DND-41 (cell line): ENCODE data around the gene SIRPA.

ENCODE experiments used
- CTCF ChIP-seq: IDR thresholded peaks from 2 replicates; pipeline ENCODE4 v1.5.1; 2012; ENCODE audit warnings: borderline replicate concordance, low read length, moderate library complexity, mild to moderate bottlenecking; ENCODE audit not compliant: poor library complexity, severe bottlenecking; ENCODE audit errors: extremely low read depth
- EZH2 ChIP-seq: IDR thresholded peaks from 3 replicates; pipeline ENCODE4 v1.6.1; 2012; ENCODE audit warnings: borderline replicate concordance, low read depth, mild to moderate bottlenecking, moderate library complexity, low read length, inconsistent platforms; ENCODE audit not compliant: severe bottlenecking

GRCh38 chr20:1912053-1912452, 16.8 kb downstream of the SIRPA start:
- TF ChIP-seq EZH2: no peak
- no peak for TF ChIP-seq CTCF
